Calu3 (cell line): ENCODE measurements around the gene SMLR1. TPM values are rescaled to one million over a fixed set of nuclear protein-coding genes. Genes with fewer than 3 reads are reported as not detected.

Experiments
- BruUV-seq: library from RNA; stranded (reverse); fragments of 400-500 nt; replicated peaks from 2 replicates; lab custom pipeline; 2021; lab: Mats Ljungman, UMichigan
- CTCF ChIA-PET: fragments of 300-600 bp; sonication (Branson Sonifier 250); formaldehyde crosslinking; loops from one replicate; lab custom pipeline; 2022; ENCODE audit warnings: antibody characterized with exemption; lab: Charles Lee
- DNase-seq: peaks from one replicate; pipeline ENCODE4 v3.0.0; 2022
- H3K27ac Mint-ChIP-seq: one replicate; pipeline ENCODE4 v1.8.0; 2022; ENCODE audit warnings: mixed read lengths; ENCODE audit not compliant: unreplicated experiment
- H3K27me3 Mint-ChIP-seq: one replicate; pipeline ENCODE4 v1.8.0; 2022; ENCODE audit warnings: mixed read lengths; ENCODE audit not compliant: unreplicated experiment
- H3K36me3 Mint-ChIP-seq: one replicate; pipeline ENCODE4 v1.8.0; 2022; ENCODE audit warnings: mild to moderate bottlenecking, moderate library complexity, mixed read lengths; ENCODE audit not compliant: insufficient read depth, unreplicated experiment
- H3K4me1 Mint-ChIP-seq: one replicate; pipeline ENCODE4 v1.8.0; 2022; ENCODE audit warnings: mild to moderate bottlenecking, low read depth, mixed read lengths; ENCODE audit not compliant: unreplicated experiment
- H3K4me3 Mint-ChIP-seq: one replicate; pipeline ENCODE4 v1.8.0; 2022; ENCODE audit warnings: mild to moderate bottlenecking, low read depth, moderate library complexity, mixed read lengths; ENCODE audit not compliant: unreplicated experiment
- H3K9me3 Mint-ChIP-seq: one replicate; pipeline ENCODE4 v1.8.0; 2022; ENCODE audit warnings: low read depth, mixed read lengths; ENCODE audit not compliant: unreplicated experiment
- CTCF ChIP-seq: fragments of 200-600 bp; IDR thresholded peaks from one replicate; pipeline ENCODE4 v1.8.0; 2022; ENCODE audit warnings: antibody characterized with exemption; ENCODE audit not compliant: unreplicated experiment
- intact Hi-C: fragments of 100-400 bp; cut with micrococcal nuclease; formaldehyde crosslinking; loops from one replicate; pipeline ENCODE4 v1.10.0; 2022; ENCODE audit not compliant: unreplicated experiment
- total RNA-seq: library from RNA; stranded (reverse); gene quantifications from 2 replicates; pipeline ENCODE4 v1.2.3, GENCODE V29; 2022

Gene SMLR1
- total RNA-seq, 1 experiment from 2014 or later = not detected

- Mint-ChIP-seq H3K4me1 (no peaks in the 10 kb centered on the region), H3K36me3 (no peaks in the 10 kb centered on the region), H3K27me3 (no peaks in the 10 kb centered on the region), H3K4me3 (no peak overlapping the region), H3K9me3 (peaks cover 5% of the 10 kb centered on the region), H3K27ac (no peak overlapping the region)
- no peak for TF ChIP-seq CTCF
- CTCF ChIA-PET = no interaction called here
- no TSS peak for BruUV-seq
- intact Hi-C loops = no loop called here
- no peak for DNase-seq
These were observed 45.6 kb upstream of the SMLR1 start for GRCh38 chr6:130781557-130781956.

GRCh38 chr6:130783416-130784107, 43.6 kb upstream of the SMLR1 start:
- no peak overlapping the region for H3K4me3 Mint-ChIP-seq
- no peak overlapping the region for H3K27ac Mint-ChIP-seq
- DNase-seq = no peak
- BruUV-seq = no TSS peak
- no peaks in the 10 kb centered on the region for H3K4me1 Mint-ChIP-seq
- H3K27me3 Mint-ChIP-seq = no peaks in the 10 kb centered on the region
- no peaks in the 10 kb centered on the region for H3K36me3 Mint-ChIP-seq
- no peak for TF ChIP-seq CTCF
- CTCF ChIA-PET = no interaction called here
- intact Hi-C loops = no loop called here
- peaks cover 5% of the 10 kb centered on the region for H3K9me3 Mint-ChIP-seq

GRCh38 chr6:130787726-130788500, 39.3 kb upstream of the SMLR1 start:
- Mint-ChIP-seq H3K27ac (no peak overlapping the region), H3K4me1 (no peaks in the 10 kb centered on the region), H3K36me3 (no peaks in the 10 kb centered on the region), H3K4me3 (no peak overlapping the region), H3K27me3 (no peaks in the 10 kb centered on the region), H3K9me3 (no peaks in the 10 kb centered on the region)
- no peak for DNase-seq
- intact Hi-C loops = no loop called here
- CTCF ChIA-PET = no interaction called here
- no peak for TF ChIP-seq CTCF
- BruUV-seq = no TSS peak

- Mint-ChIP-seq H3K27ac (no peak overlapping the region), H3K27me3 (no peaks in the 10 kb centered on the region), H3K36me3 (no peaks in the 10 kb centered on the region), H3K4me1 (no peaks in the 10 kb centered on the region), H3K9me3 (no peaks in the 10 kb centered on the region), H3K4me3 (no peak overlapping the region)
- no TSS peak for BruUV-seq
- no peak for DNase-seq
- no peak for TF ChIP-seq CTCF
- intact Hi-C loops = no loop called here
- CTCF ChIA-PET = no interaction called here
These were observed 38.3 kb upstream of the SMLR1 start for GRCh38 chr6:130788954-130789353.
